Transverse colon (tissue), 4 donors: Measurements from ENCODE around the gene RPTOR. TPM values are rescaled to one million over a fixed set of nuclear protein-coding genes. Genes with fewer than 3 reads are reported as not detected.

ENCODE experiments used
- DNase-seq: peaks from one replicate; pipeline ENCODE4 v3.0.0-alpha.2; 2019
- H3K27ac ChIP-seq, 4 donors: fragments of 200-600 bp; sonication (generic); 2 replicates each; pipeline ENCODE4 v1.5.1; 2016 to 2018; ENCODE audit warnings: inconsistent platforms in 4 of 4
- H3K27me3 ChIP-seq: fragments of 200-600 bp; sonication (generic); 2 replicates; pipeline ENCODE4 v1.5.1; 2017; ENCODE audit warnings: inconsistent platforms
- H3K36me3 ChIP-seq, 4 donors: fragments of 200-600 bp; sonication (generic); 2 replicates each; pipeline ENCODE4 v1.5.1; 2017 to 2019; ENCODE audit warnings: inconsistent platforms in 4 of 4
- H3K4me1 ChIP-seq, 4 donors: fragments of 200-600 bp; sonication (generic); 2 replicates each; pipeline ENCODE4 v1.5.1; 2017 to 2020; ENCODE audit warnings: inconsistent platforms in 4 of 4
- H3K4me3 ChIP-seq, 4 donors: fragments of 200-600 bp; sonication (generic); 1 replicate in 1 of 4; 2 replicates in 3 of 4; pipeline versions ENCODE4 v1.5.1 to v1.6.1; 2017 to 2019; ENCODE audit warnings: inconsistent platforms in 4 of 4
- H3K9me3 ChIP-seq, 2 donors: fragments of 200-600 bp; sonication (generic); 2 replicates each; pipeline ENCODE4 v1.5.1; 2017 to 2019; ENCODE audit warnings: inconsistent platforms in 2 of 2
- CTCF ChIP-seq, 5 experiments: fragments of 200-600 bp in 3 of 5; fragments of 450-650 bp in 2 of 5; sonication (generic) in 3 of 5; IDR thresholded peaks; 1 replicate in 2 of 5; 2 replicates in 3 of 5; pipeline ENCODE4 v1.5.1; 2016 to 2017; ENCODE audit warnings: antibody characterized with exemption in 5 of 5, inconsistent platforms in 3 of 5, mild to moderate bottlenecking in 2 of 5, moderate library complexity in 1 of 5
- EP300 ChIP-seq: sonication (generic); formaldehyde crosslinking; IDR thresholded peaks from one replicate; pipeline ENCODE4 v1.6.1; 2017; ENCODE audit warnings: antibody characterized with exemption, low read depth
- POLR2A ChIP-seq: fragments of 450-650 bp; IDR thresholded peaks from one replicate; pipeline ENCODE4 v1.6.1; 2016; ENCODE audit warnings: antibody characterized with exemption, mild to moderate bottlenecking, moderate library complexity
- POLR2AphosphoS5 ChIP-seq, 3 donors: sonication (generic); formaldehyde crosslinking; IDR thresholded peaks; one replicate each; pipeline ENCODE4 v1.6.1; 2016; ENCODE audit warnings: antibody characterized with exemption in 3 of 3
- WGBS, 2 donors: methylation state at CpG; one replicate each; pipeline ENCODE4 v1.1.5; 2018; ENCODE audit warnings: low coverage in 1 of 2; 5-methylcytosine and 5-hydroxymethylcytosine counted together
- in situ Hi-C, 4 donors: fragments of 200-750 bp; cut with MboI; loops; one replicate each; pipeline versions ENCODE4 v1.15.0 to v1.15.1; 2017; ENCODE audit warnings: low sequenced_read_pairs in 3 of 4, low pct_ligation_motif_present in 1 of 4, low pct_unique_long_range_greater_than_20kb in 1 of 4
- intact Hi-C: fragments of 100-400 bp; cut with DNase I; formaldehyde crosslinking; loops from one replicate; pipeline ENCODE4 v1.15.1; 2023; ENCODE audit warnings: low total_unique reads
- total RNA-seq, 4 donors: library from RNA; depleted of rRNA; stranded (reverse); fragments of >200 nt; gene quantifications; one replicate each; pipeline ENCODE4 v1.1.0, GENCODE V29; 2016

Gene RPTOR
- total RNA-seq, 4 donors from 2014 or later: 28.9 to 79.3 (median 48.0) TPM

GRCh38 chr17:80869481-80870145 is 325.0 kb downstream of the RPTOR start:
- DNase-seq: no peak

GRCh38 chr17:80870401-80870800 is 325.8 kb downstream of the RPTOR start:
- in situ Hi-C loops: loop anchor here in 1 of 4 donors (25.0 kb wide), 1 partner anchor 433 kb away; no protein-coding TSS in a partner anchor
- no peak for DNase-seq
- Histone ChIP-seq H3K36me3 (no peaks in the 10 kb centered on the region), H3K9me3 (no peaks in the 10 kb centered on the region), H3K27ac (no peak overlapping the region), H3K4me1 (no peaks in the 10 kb centered on the region), H3K27me3 (no peaks in the 10 kb centered on the region), H3K4me3 (no peak overlapping the region)
- no peak for TF ChIP-seq POLR2AphosphoS5 (IDR thresholded peaks at IDR 0.05)
- no peak for TF ChIP-seq POLR2A
- TF ChIP-seq EP300: no peak
- 84 to 85% methylated on average over 8 of the region's 8 CpGs for WGBS, 2 donors
- intact Hi-C loops: loop anchor here (1.0 kb wide), 1 partner anchor 27 kb away; no protein-coding TSS in a partner anchor

More at GRCh38 chr17:80869481-80870145, 325.0 kb downstream of the RPTOR start:
- Histone ChIP-seq H3K27ac (no peak overlapping the region), H3K27me3 (no peaks in the 10 kb centered on the region), H3K4me3 (no peak overlapping the region), H3K4me1 (no peaks in the 10 kb centered on the region), H3K36me3 (no peaks in the 10 kb centered on the region), H3K9me3 (no peaks in the 10 kb centered on the region)
- in situ Hi-C loops (loop anchor here in 2 of 4 donors (10.0 to 25.0 kb wide), 2 partner anchors 105 to 432 kb away; no protein-coding TSS in a partner anchor), intact Hi-C loops (loop anchor here (1.0 kb wide), 1 partner anchor 28 kb away; no protein-coding TSS in a partner anchor)
- 87 to 88% methylated on average over 4 to 7 of the region's 7 CpGs for WGBS, 2 donors
- TF ChIP-seq CTCF (IDR thresholded peaks at IDR 0.05) (no peak), EP300 (no peak), POLR2AphosphoS5 (IDR thresholded peaks at IDR 0.05) (no peak), POLR2A (no peak)

GRCh38 chr17:80871341-80871740 is 326.7 kb downstream of the RPTOR start:
- TF ChIP-seq CTCF (IDR thresholded peaks at IDR 0.05) (no peak), POLR2AphosphoS5 (IDR thresholded peaks at IDR 0.05) (no peak), EP300 (no peak), POLR2A (no peak)
- Histone ChIP-seq H3K27ac (no peak overlapping the region), H3K9me3 (no peaks in the 10 kb centered on the region), H3K4me1 (no peaks in the 10 kb centered on the region), H3K36me3 (no peaks in the 10 kb centered on the region), H3K4me3 (no peak overlapping the region), H3K27me3 (no peaks in the 10 kb centered on the region)
- intact Hi-C loops: no loop called here
- WGBS, 2 donors: 67 to 89% methylated on average over 1 to 12 of the region's 12 CpGs
- in situ Hi-C loops: loop anchor here in 1 of 4 donors (25.0 kb wide), 1 partner anchor 434 kb away; no protein-coding TSS in a partner anchor
- DNase-seq: no peak

GRCh38 chr17:80872001-80872500 is 327.4 kb downstream of the RPTOR start:
- H3K27ac ChIP-seq: no peak overlapping the region
- in situ Hi-C loops (loop anchor here in 1 of 4 donors (25.0 kb wide), 1 partner anchor 435 kb away; no protein-coding TSS in a partner anchor), intact Hi-C loops (no loop called here)
- WGBS, 2 donors: 84% methylated on average over 14 of the region's 14 CpGs; no CpG with 5 or more reads in 1 of the 2 donors
- no peak for DNase-seq
- H3K4me1 ChIP-seq: no peaks in the 10 kb centered on the region
- H3K4me3 ChIP-seq: no peak overlapping the region
- H3K27me3 ChIP-seq: no peaks in the 10 kb centered on the region
- H3K9me3 ChIP-seq: no peaks in the 10 kb centered on the region
- no peaks in the 10 kb centered on the region for H3K36me3 ChIP-seq
- no peak for TF ChIP-seq POLR2AphosphoS5 (IDR thresholded peaks at IDR 0.05)
- no peak for TF ChIP-seq CTCF (IDR thresholded peaks at IDR 0.05)
- no peak for TF ChIP-seq POLR2A
- no peak for TF ChIP-seq EP300
